Activated naive CD8-positive, alpha-beta T cell (primary cell): ENCODE measurements around the gene CAMTA2.
A peak's percentile ranks its signal among the peaks of the same experiment; 100 is the strongest.

Experiments used
- H3K27ac Mint-ChIP-seq: one replicate; pipeline ENCODE4 v1.8.0; 2021; ENCODE audit warnings: mixed read lengths
- H3K27me3 Mint-ChIP-seq: one replicate; pipeline ENCODE4 v1.8.0; 2021; ENCODE audit warnings: mixed read lengths
- H3K36me3 Mint-ChIP-seq: one replicate; pipeline ENCODE4 v1.8.0; 2021; ENCODE audit warnings: mixed read lengths
- H3K4me1 Mint-ChIP-seq: one replicate; pipeline ENCODE4 v1.8.0; 2021; ENCODE audit warnings: low read depth, mixed read lengths
- H3K4me3 Mint-ChIP-seq: one replicate; pipeline ENCODE4 v1.8.0; 2021; ENCODE audit warnings: mild to moderate bottlenecking, mixed read lengths
- H3K9me3 Mint-ChIP-seq: one replicate; pipeline ENCODE4 v1.8.0; 2021; ENCODE audit warnings: low read depth, mixed read lengths

CAMTA2 gene

GRCh38 chr17:4966844-4967538 is 20.5 kb downstream of the CAMTA2 start:
- H3K4me1 Mint-ChIP-seq = peaks cover 40% of the 10 kb centered on the region
- peaks cover 18% of the 10 kb centered on the region for H3K36me3 Mint-ChIP-seq
- H3K27ac Mint-ChIP-seq = peak overlapping the region; percentile 93
- H3K4me3 Mint-ChIP-seq = no peak overlapping the region
- no peaks in the 10 kb centered on the region for H3K9me3 Mint-ChIP-seq
- H3K27me3 Mint-ChIP-seq = no peaks in the 10 kb centered on the region

- peaks cover 14% of the 10 kb centered on the region for H3K36me3 Mint-ChIP-seq
- no peaks in the 10 kb centered on the region for H3K9me3 Mint-ChIP-seq
- no peaks in the 10 kb centered on the region for H3K27me3 Mint-ChIP-seq
- peak overlapping the region; percentile 25 for H3K4me3 Mint-ChIP-seq
- H3K4me1 Mint-ChIP-seq = peaks cover 32% of the 10 kb centered on the region
- no peak overlapping the region for H3K27ac Mint-ChIP-seq
Observed at GRCh38 chr17:4965311-4965986, 22.0 kb downstream of the CAMTA2 start.

GRCh38 chr17:4960279-4960922 is 27.1 kb downstream of the CAMTA2 start:
- Mint-ChIP-seq H3K4me1 (peaks cover 11% of the 10 kb centered on the region), H3K4me3 (no peak overlapping the region), H3K27ac (peak overlapping the region; percentile 24), H3K36me3 (peaks cover 3% of the 10 kb centered on the region), H3K9me3 (no peaks in the 10 kb centered on the region), H3K27me3 (no peaks in the 10 kb centered on the region)

GRCh38 chr17:4959261-4959965 is 28.1 kb downstream of the CAMTA2 start:
- Mint-ChIP-seq H3K4me1 (peaks cover 8% of the 10 kb centered on the region), H3K36me3 (no peaks in the 10 kb centered on the region), H3K4me3 (no peak overlapping the region), H3K9me3 (no peaks in the 10 kb centered on the region), H3K27ac (no peak overlapping the region), H3K27me3 (no peaks in the 10 kb centered on the region)

GRCh38 chr17:4958102-4958501 is 29.4 kb downstream of the CAMTA2 start:
- Mint-ChIP-seq H3K27ac (no peak overlapping the region), H3K4me1 (peaks cover 7% of the 10 kb centered on the region), H3K27me3 (no peaks in the 10 kb centered on the region), H3K4me3 (no peak overlapping the region), H3K36me3 (no peaks in the 10 kb centered on the region), H3K9me3 (no peaks in the 10 kb centered on the region)

- H3K27me3 Mint-ChIP-seq = no peaks in the 10 kb centered on the region
- H3K9me3 Mint-ChIP-seq = no peaks in the 10 kb centered on the region
- peaks cover 8% of the 10 kb centered on the region for H3K4me1 Mint-ChIP-seq
- no peaks in the 10 kb centered on the region for H3K36me3 Mint-ChIP-seq
- no peak overlapping the region for H3K4me3 Mint-ChIP-seq
- H3K27ac Mint-ChIP-seq = no peak overlapping the region
Observed at GRCh38 chr17:4956493-4957061, 30.9 kb downstream of the CAMTA2 start.

- H3K27me3 Mint-ChIP-seq = no peaks in the 10 kb centered on the region
- H3K4me1 Mint-ChIP-seq = peaks cover 14% of the 10 kb centered on the region
- H3K4me3 Mint-ChIP-seq = no peak overlapping the region
- no peak overlapping the region for H3K27ac Mint-ChIP-seq
- no peaks in the 10 kb centered on the region for H3K9me3 Mint-ChIP-seq
- H3K36me3 Mint-ChIP-seq = no peaks in the 10 kb centered on the region
Observed at GRCh38 chr17:4955091-4955490, 32.4 kb downstream of the CAMTA2 start.

- Mint-ChIP-seq H3K27ac (no peak overlapping the region), H3K27me3 (no peaks in the 10 kb centered on the region), H3K9me3 (no peaks in the 10 kb centered on the region), H3K4me1 (peaks cover 15% of the 10 kb centered on the region), H3K36me3 (no peaks in the 10 kb centered on the region), H3K4me3 (no peak overlapping the region)
Observed at GRCh38 chr17:4953451-4953961, 34.0 kb downstream of the CAMTA2 start.

GRCh38 chr17:4951486-4951885 is 36.0 kb downstream of the CAMTA2 start:
- H3K27ac Mint-ChIP-seq = peak overlapping the region; percentile 97
- H3K9me3 Mint-ChIP-seq = no peaks in the 10 kb centered on the region
- H3K36me3 Mint-ChIP-seq = peaks cover 5% of the 10 kb centered on the region
- H3K27me3 Mint-ChIP-seq = no peaks in the 10 kb centered on the region
- H3K4me1 Mint-ChIP-seq = peaks cover 14% of the 10 kb centered on the region
- H3K4me3 Mint-ChIP-seq = peak overlapping the region; percentile 88

GRCh38 chr17:4950746-4951204 is 36.7 kb downstream of the CAMTA2 start, which contains the start of gene ENO3:
ENO3 (plus strand) TSS chr17:4951119; CDS start chr17:4951830, 711 bp downstream.
- H3K27me3 Mint-ChIP-seq = no peaks in the 10 kb centered on the region

GRCh38 chr17:4950075-4950745 is 37.3 kb downstream of the CAMTA2 start:
- Mint-ChIP-seq H3K27ac (peak overlapping the region; percentile 97), H3K4me3 (peak overlapping the region; percentile 88), H3K4me1 (peaks cover 16% of the 10 kb centered on the region), H3K27me3 (no peaks in the 10 kb centered on the region), H3K36me3 (peaks cover 13% of the 10 kb centered on the region), H3K9me3 (no peaks in the 10 kb centered on the region)

More at GRCh38 chr17:4950746-4951204, 36.7 kb downstream of the CAMTA2 start, which contains the start of gene ENO3:
- Mint-ChIP-seq H3K27ac (peak within 1 kb of the TSS; percentile 97), H3K9me3 (no peaks in the 10 kb centered on the region), H3K4me3 (peak within 1 kb of the TSS; percentile 88), H3K36me3 (peaks cover 8% of the 10 kb centered on the region), H3K4me1 (peaks cover 11% of the 10 kb centered on the region)

- Mint-ChIP-seq H3K27me3 (no peaks in the 10 kb centered on the region), H3K9me3 (no peaks in the 10 kb centered on the region), H3K36me3 (peaks cover 15% of the 10 kb centered on the region), H3K4me1 (peaks cover 24% of the 10 kb centered on the region), H3K27ac (peak overlapping the region; percentile 88), H3K4me3 (peak overlapping the region; percentile 97)
Observed at GRCh38 chr17:4949321-4950074, 38.0 kb downstream of the CAMTA2 start.

- Mint-ChIP-seq H3K4me1 (peaks cover 29% of the 10 kb centered on the region), H3K36me3 (peaks cover 15% of the 10 kb centered on the region), H3K9me3 (no peaks in the 10 kb centered on the region), H3K4me3 (peak overlapping the region; percentile 97), H3K27ac (peak overlapping the region; percentile 100), H3K27me3 (no peaks in the 10 kb centered on the region)
Observed at GRCh38 chr17:4948931-4949320, 38.5 kb downstream of the CAMTA2 start.
